Adrenal gland (tissue), 5 donors: ENCODE results near the gene SLC39A9.

ENCODE experiments used
- POLR2A ChIP-seq, 2 donors: fragments of 450-650 bp; IDR thresholded peaks; one replicate each; pipeline ENCODE4 v1.6.1; 2017; ENCODE audit warnings: antibody characterized with exemption in 2 of 2, mild to moderate bottlenecking in 2 of 2, moderate library complexity in 1 of 2
- TF ChIP-seq, protein P1 (sequence below), 6 experiments: fragments of 450-650 bp in 4 of 6; fragments of 200-600 bp in 2 of 6; sonication (generic) in 1 of 6; IDR thresholded peaks; 1 replicate in 5 of 6; 2 replicates in 1 of 6; pipeline versions ENCODE4 v1.5.1 to v1.8.0; 2016 to 2021; ENCODE audit warnings: antibody characterized with exemption in 6 of 6, mild to moderate bottlenecking in 2 of 6, moderate library complexity in 1 of 6
- donor health status: DM: no; HTN: no; CAD: no.

DNA sequence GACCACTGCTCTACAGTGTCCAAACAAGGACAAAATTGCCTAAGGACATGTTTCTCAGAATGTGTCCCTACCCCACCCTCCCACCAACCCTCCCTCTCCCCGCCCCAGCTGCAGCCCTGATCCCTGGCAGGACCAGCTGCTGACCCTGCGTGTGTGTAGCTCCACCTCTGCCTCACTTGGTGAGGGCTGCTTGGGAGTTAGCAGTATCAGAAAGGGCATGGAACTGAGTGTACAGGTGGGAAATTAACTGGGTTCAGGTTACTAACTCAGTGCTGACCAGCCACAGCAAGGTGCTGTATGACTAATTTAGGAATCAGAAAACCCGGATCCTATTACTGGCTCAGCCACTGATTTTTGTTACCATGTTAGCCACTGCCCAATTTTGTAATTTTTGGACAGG, 74.8 kb downstream of the SLC39A9 start:
- TF ChIP-seq, protein P1, sequence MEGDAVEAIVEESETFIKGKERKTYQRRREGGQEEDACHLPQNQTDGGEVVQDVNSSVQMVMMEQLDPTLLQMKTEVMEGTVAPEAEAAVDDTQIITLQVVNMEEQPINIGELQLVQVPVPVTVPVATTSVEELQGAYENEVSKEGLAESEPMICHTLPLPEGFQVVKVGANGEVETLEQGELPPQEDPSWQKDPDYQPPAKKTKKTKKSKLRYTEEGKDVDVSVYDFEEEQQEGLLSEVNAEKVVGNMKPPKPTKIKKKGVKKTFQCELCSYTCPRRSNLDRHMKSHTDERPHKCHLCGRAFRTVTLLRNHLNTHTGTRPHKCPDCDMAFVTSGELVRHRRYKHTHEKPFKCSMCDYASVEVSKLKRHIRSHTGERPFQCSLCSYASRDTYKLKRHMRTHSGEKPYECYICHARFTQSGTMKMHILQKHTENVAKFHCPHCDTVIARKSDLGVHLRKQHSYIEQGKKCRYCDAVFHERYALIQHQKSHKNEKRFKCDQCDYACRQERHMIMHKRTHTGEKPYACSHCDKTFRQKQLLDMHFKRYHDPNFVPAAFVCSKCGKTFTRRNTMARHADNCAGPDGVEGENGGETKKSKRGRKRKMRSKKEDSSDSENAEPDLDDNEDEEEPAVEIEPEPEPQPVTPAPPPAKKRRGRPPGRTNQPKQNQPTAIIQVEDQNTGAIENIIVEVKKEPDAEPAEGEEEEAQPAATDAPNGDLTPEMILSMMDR (IDR thresholded peaks at IDR 0.05): no peak
- no peak for TF ChIP-seq POLR2A (IDR thresholded peaks at IDR 0.05)
